GM23338 (cell line): ENCODE measurements around the gene HDC. TPM values are rescaled to one million over a fixed set of nuclear protein-coding genes. Genes with fewer than 3 reads are reported as not detected.

Experiments
- ATAC-seq: fragments of 200-7000 bp; cut with Tn5 transposase; 3 replicates; pipeline ENCODE4 v1.9.1; 2020
- DNase-seq: peaks from one replicate; pipeline ENCODE4 v3.0.0-alpha.2; 2015; ENCODE audit warnings: low spot score
- H2AFZ ChIP-seq: fragments of 200-600 bp; sonication (generic); 2 replicates; pipeline ENCODE4 v1.8.0; 2016; ENCODE audit warnings: antibody characterized with exemption, mild to moderate bottlenecking, moderate library complexity
- H3F3A ChIP-seq: fragments of 200-600 bp; sonication (generic); replicated peaks from 2 replicates; pipeline ENCODE4 v1.8.0; 2017; ENCODE audit warnings: antibody characterized with exemption, mixed run types, low read depth
- H3K27ac ChIP-seq: fragments of 200-600 bp; sonication (generic); 2 replicates; pipeline ENCODE4 v1.6.1; 2016; ENCODE audit warnings: low read depth
- H3K27me3 ChIP-seq: fragments of 200-600 bp; sonication (generic); 2 replicates; pipeline ENCODE4 v1.8.0; 2016; ENCODE audit warnings: mild to moderate bottlenecking, mixed run types, moderate library complexity; ENCODE audit not compliant: insufficient read depth
- H3K36me3 ChIP-seq: fragments of 200-600 bp; sonication (generic); 2 replicates; pipeline ENCODE4 v1.8.0; 2016; ENCODE audit warnings: mild to moderate bottlenecking; ENCODE audit not compliant: insufficient read depth
- H3K4me1 ChIP-seq: fragments of 200-600 bp; sonication (generic); 2 replicates; pipeline ENCODE4 v1.8.0; 2016; ENCODE audit warnings: mild to moderate bottlenecking, moderate library complexity; ENCODE audit not compliant: insufficient read depth
- H3K4me2 ChIP-seq: fragments of 200-600 bp; sonication (generic); 2 replicates; pipeline ENCODE4 v1.7.1; 2017; ENCODE audit warnings: mixed run types
- H3K4me3 ChIP-seq: fragments of 200-600 bp; sonication (generic); 2 replicates; pipeline ENCODE4 v1.6.1; 2016; ENCODE audit warnings: mixed run types
- H3K79me2 ChIP-seq: fragments of 200-600 bp; sonication (generic); replicated peaks from 2 replicates; pipeline ENCODE4 v1.8.0; 2017; ENCODE audit warnings: mild to moderate bottlenecking; ENCODE audit not compliant: insufficient read depth
- H3K9me2 ChIP-seq: fragments of 200-600 bp; sonication (generic); 2 replicates; pipeline ENCODE4 v1.8.0; 2017; ENCODE audit not compliant: insufficient read depth
- H4K20me1 ChIP-seq: fragments of 200-600 bp; sonication (generic); replicated peaks from 2 replicates; pipeline ENCODE4 v1.8.0; 2017; ENCODE audit warnings: mild to moderate bottlenecking; ENCODE audit not compliant: insufficient read depth
- H3K27ac Mint-ChIP-seq: 2 replicates; pipeline ENCODE4 v1.8.0; 2020; ENCODE audit warnings: inconsistent platforms, mild to moderate bottlenecking, moderate library complexity, mixed read lengths
- H3K27me3 Mint-ChIP-seq: 3 replicates; pipeline ENCODE4 v1.8.0; 2022; ENCODE audit warnings: low read depth, mild to moderate bottlenecking, moderate library complexity, mixed read lengths, inconsistent platforms; ENCODE audit not compliant: insufficient read depth, poor library complexity
- H3K36me3 Mint-ChIP-seq: 3 replicates; pipeline ENCODE4 v1.8.0; 2021; ENCODE audit warnings: low read depth, mild to moderate bottlenecking, inconsistent platforms, moderate library complexity, mixed read lengths
- H3K4me1 Mint-ChIP-seq: 3 replicates; pipeline ENCODE4 v1.8.0; 2020; ENCODE audit warnings: mild to moderate bottlenecking, inconsistent platforms, mixed read lengths
- H3K4me3 Mint-ChIP-seq: 3 replicates; pipeline ENCODE4 v1.8.0; 2021; ENCODE audit warnings: moderate library complexity, mild to moderate bottlenecking, inconsistent platforms, mixed read lengths
- H3K9me3 Mint-ChIP-seq: 3 replicates; pipeline ENCODE4 v1.8.0; 2020; ENCODE audit warnings: moderate library complexity, mild to moderate bottlenecking, inconsistent platforms, mixed read lengths
- CREB1 ChIP-seq: fragments of 250-450 bp; sonication (Bioruptor Pico); IDR thresholded peaks from 2 replicates; pipeline ENCODE4 v1.5.0; 2020; ENCODE audit warnings: low read depth, mild to moderate bottlenecking, moderate library complexity
- EZH2 ChIP-seq: fragments of 200-600 bp; sonication (generic); IDR thresholded peaks from one replicate; pipeline ENCODE4 v1.8.0; 2017; ENCODE audit warnings: antibody characterized with exemption, mild to moderate bottlenecking, low read depth; ENCODE audit not compliant: unreplicated experiment
- EZH2phosphoT487 ChIP-seq: fragments of 200-600 bp; sonication (generic); IDR thresholded peaks from one replicate; pipeline ENCODE4 v1.8.1; 2018; ENCODE audit warnings: antibody characterized with exemption; ENCODE audit not compliant: unreplicated experiment
- JUNB ChIP-seq: IDR thresholded peaks from one replicate; pipeline ENCODE4 v1.6.1; 2016; ENCODE audit warnings: antibody characterized with exemption; ENCODE audit not compliant: unreplicated experiment
- NANOG ChIP-seq: IDR thresholded peaks from 2 replicates; pipeline ENCODE4 v1.6.1; 2016; ENCODE audit warnings: antibody characterized with exemption, borderline replicate concordance
- POLR2AphosphoS5 ChIP-seq: IDR thresholded peaks from 2 replicates; pipeline ENCODE4 v1.6.1; 2016; ENCODE audit warnings: antibody characterized with exemption, low read depth
- REST ChIP-seq: IDR thresholded peaks from one replicate; pipeline ENCODE4 v1.6.1; 2018; ENCODE audit warnings: antibody characterized with exemption; ENCODE audit not compliant: unreplicated experiment
- STAT1 ChIP-seq: IDR thresholded peaks from one replicate; pipeline ENCODE4 v1.6.1; 2016; ENCODE audit warnings: antibody characterized with exemption; ENCODE audit not compliant: unreplicated experiment
- ZNF114 ChIP-seq: fragments of 250-450 bp; sonication (Bioruptor Pico); IDR thresholded peaks from 2 replicates; pipeline ENCODE4 v1.5.0; 2020; ENCODE audit warnings: mild to moderate bottlenecking, moderate library complexity
- ZNF331 ChIP-seq: fragments of 250-450 bp; sonication (Bioruptor Pico); IDR thresholded peaks from 2 replicates; pipeline ENCODE4 v1.5.0; 2020; ENCODE audit warnings: low read depth, mild to moderate bottlenecking, moderate library complexity
- polyA plus RNA-seq: library from polyadenylated mRNA; unstranded; fragments of >200 nt; fragmentation: Nextera tagmentation; extraction: Ambion mirVana; gene quantifications from 2 replicates; pipeline ENCODE4 v1.2.1, GENCODE V29; 2016
- total RNA-seq: library from RNA; depleted of rRNA; stranded (reverse); fragments of >200 nt; shearing (Covaris generic); gene quantifications from 2 replicates; pipeline ENCODE4 v1.2.3, GENCODE V29; 2014
- TF ChIP-seq, protein P1 (sequence below): IDR thresholded peaks from 2 replicates; pipeline ENCODE4 v1.6.1; 2016; ENCODE audit warnings: antibody characterized with exemption
- TF ChIP-seq, protein P2 (sequence below), 2 experiments: fragments of 200-600 bp in 1 of 2; sonication (generic) in 1 of 2; conservative IDR thresholded peaks; 2 replicates each; pipeline versions ENCODE4 v1.5.1 to v1.6.1; 2016 to 2017; ENCODE audit warnings: antibody characterized with exemption in 2 of 2, low read depth in 2 of 2, mild to moderate bottlenecking in 2 of 2, moderate library complexity in 1 of 2
- TF ChIP-seq, protein P3 (sequence below): fragments of 250-450 bp; sonication (Bioruptor Pico); IDR thresholded peaks from 2 replicates; pipeline ENCODE4 v1.5.0; 2020; ENCODE audit warnings: mild to moderate bottlenecking, moderate library complexity

The HDC gene
- total and polyA plus RNA-seq, 2 experiments from 2014 or later: not detected

GRCh38 chr15:50244959-50245624 lies 20.4 kb downstream of the HDC start:
- Histone ChIP-seq H3K9me2 (no peaks in the 10 kb centered on the region), H3F3A (no peaks in the 10 kb centered on the region), H4K20me1 (no peaks in the 10 kb centered on the region), H3K4me1 (no peaks in the 10 kb centered on the region), H3K4me2 (no peak overlapping the region), H2AFZ (no peak overlapping the region), H3K79me2 (no peaks in the 10 kb centered on the region), H3K36me3 (no peaks in the 10 kb centered on the region), H3K27me3 (no peaks in the 10 kb centered on the region), H3K4me3 (no peak overlapping the region), H3K27ac (no peak overlapping the region)
- H3K27me3 Mint-ChIP-seq: peaks cover 1% of the 10 kb centered on the region
- ATAC-seq (no peak), DNase-seq (no peak)
- no peak overlapping the region for H3K4me3 Mint-ChIP-seq
- H3K9me3 Mint-ChIP-seq: no peaks in the 10 kb centered on the region
- TF ChIP-seq REST (no peak), STAT1 (no peak), NANOG (no peak), EZH2phosphoT487 (no peak), EZH2 (no peak), POLR2AphosphoS5 (no peak), JUNB (no peak), ZNF331 (CRISPR knock-in tag) (no peak), CREB1 (CRISPR knock-in tag) (no peak), ZNF114 (no peak)
- TF ChIP-seq, protein P1, sequence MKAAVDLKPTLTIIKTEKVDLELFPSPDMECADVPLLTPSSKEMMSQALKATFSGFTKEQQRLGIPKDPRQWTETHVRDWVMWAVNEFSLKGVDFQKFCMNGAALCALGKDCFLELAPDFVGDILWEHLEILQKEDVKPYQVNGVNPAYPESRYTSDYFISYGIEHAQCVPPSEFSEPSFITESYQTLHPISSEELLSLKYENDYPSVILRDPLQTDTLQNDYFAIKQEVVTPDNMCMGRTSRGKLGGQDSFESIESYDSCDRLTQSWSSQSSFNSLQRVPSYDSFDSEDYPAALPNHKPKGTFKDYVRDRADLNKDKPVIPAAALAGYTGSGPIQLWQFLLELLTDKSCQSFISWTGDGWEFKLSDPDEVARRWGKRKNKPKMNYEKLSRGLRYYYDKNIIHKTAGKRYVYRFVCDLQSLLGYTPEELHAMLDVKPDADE: no peak
- TF ChIP-seq, protein P2, sequence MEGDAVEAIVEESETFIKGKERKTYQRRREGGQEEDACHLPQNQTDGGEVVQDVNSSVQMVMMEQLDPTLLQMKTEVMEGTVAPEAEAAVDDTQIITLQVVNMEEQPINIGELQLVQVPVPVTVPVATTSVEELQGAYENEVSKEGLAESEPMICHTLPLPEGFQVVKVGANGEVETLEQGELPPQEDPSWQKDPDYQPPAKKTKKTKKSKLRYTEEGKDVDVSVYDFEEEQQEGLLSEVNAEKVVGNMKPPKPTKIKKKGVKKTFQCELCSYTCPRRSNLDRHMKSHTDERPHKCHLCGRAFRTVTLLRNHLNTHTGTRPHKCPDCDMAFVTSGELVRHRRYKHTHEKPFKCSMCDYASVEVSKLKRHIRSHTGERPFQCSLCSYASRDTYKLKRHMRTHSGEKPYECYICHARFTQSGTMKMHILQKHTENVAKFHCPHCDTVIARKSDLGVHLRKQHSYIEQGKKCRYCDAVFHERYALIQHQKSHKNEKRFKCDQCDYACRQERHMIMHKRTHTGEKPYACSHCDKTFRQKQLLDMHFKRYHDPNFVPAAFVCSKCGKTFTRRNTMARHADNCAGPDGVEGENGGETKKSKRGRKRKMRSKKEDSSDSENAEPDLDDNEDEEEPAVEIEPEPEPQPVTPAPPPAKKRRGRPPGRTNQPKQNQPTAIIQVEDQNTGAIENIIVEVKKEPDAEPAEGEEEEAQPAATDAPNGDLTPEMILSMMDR (conservative IDR thresholded peaks at IDR 0.05; ENCODE audit: low read depth in 2 of 2): no peak
- TF ChIP-seq, protein P3, sequence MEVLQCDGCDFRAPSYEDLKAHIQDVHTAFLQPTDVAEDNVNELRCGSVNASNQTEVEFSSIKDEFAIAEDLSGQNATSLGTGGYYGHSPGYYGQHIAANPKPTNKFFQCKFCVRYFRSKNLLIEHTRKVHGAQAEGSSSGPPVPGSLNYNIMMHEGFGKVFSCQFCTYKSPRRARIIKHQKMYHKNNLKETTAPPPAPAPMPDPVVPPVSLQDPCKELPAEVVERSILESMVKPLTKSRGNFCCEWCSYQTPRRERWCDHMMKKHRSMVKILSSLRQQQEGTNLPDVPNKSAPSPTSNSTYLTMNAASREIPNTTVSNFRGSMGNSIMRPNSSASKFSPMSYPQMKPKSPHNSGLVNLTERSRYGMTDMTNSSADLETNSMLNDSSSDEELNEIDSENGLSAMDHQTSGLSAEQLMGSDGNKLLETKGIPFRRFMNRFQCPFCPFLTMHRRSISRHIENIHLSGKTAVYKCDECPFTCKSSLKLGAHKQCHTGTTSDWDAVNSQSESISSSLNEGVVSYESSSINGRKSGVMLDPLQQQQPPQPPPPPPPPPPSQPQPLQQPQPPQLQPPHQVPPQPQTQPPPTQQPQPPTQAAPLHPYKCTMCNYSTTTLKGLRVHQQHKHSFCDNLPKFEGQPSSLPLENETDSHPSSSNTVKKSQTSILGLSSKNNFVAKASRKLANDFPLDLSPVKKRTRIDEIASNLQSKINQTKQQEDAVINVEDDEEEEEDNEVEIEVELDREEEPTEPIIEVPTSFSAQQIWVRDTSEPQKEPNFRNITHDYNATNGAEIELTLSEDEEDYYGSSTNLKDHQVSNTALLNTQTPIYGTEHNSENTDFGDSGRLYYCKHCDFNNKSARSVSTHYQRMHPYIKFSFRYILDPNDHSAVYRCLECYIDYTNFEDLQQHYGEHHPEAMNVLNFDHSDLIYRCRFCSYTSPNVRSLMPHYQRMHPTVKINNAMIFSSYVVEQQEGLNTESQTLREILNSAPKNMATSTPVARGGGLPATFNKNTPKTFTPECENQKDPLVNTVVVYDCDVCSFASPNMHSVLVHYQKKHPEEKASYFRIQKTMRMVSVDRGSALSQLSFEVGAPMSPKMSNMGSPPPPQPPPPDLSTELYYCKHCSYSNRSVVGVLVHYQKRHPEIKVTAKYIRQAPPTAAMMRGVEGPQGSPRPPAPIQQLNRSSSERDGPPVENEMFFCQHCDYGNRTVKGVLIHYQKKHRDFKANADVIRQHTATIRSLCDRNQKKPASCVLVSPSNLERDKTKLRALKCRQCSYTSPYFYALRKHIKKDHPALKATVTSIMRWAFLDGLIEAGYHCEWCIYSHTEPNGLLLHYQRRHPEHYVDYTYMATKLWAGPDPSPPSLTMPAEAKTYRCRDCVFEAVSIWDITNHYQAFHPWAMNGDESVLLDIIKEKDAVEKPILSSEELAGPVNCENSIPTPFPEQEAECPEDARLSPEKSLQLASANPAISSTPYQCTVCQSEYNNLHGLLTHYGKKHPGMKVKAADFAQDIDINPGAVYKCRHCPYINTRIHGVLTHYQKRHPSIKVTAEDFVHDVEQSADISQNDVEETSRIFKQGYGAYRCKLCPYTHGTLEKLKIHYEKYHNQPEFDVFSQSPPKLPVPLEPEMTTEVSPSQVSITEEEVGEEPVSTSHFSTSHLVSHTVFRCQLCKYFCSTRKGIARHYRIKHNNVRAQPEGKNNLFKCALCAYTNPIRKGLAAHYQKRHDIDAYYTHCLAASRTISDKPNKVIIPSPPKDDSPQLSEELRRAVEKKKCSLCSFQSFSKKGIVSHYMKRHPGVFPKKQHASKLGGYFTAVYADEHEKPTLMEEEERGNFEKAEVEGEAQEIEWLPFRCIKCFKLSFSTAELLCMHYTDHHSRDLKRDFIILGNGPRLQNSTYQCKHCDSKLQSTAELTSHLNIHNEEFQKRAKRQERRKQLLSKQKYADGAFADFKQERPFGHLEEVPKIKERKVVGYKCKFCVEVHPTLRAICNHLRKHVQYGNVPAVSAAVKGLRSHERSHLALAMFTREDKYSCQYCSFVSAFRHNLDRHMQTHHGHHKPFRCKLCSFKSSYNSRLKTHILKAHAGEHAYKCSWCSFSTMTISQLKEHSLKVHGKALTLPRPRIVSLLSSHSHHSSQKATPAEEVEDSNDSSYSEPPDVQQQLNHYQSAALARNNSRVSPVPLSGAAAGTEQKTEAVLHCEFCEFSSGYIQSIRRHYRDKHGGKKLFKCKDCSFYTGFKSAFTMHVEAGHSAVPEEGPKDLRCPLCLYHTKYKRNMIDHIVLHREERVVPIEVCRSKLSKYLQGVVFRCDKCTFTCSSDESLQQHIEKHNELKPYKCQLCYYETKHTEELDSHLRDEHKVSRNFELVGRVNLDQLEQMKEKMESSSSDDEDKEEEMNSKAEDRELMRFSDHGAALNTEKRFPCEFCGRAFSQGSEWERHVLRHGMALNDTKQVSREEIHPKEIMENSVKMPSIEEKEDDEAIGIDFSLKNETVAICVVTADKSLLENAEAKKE: no peak
- no peak overlapping the region for H3K27ac Mint-ChIP-seq
- H3K4me1 Mint-ChIP-seq: no peaks in the 10 kb centered on the region
- H3K36me3 Mint-ChIP-seq: no peaks in the 10 kb centered on the region
